Panc1 (cell line): ENCODE measurements around the gene OTULIN. TPM values are rescaled to one million over a fixed set of nuclear protein-coding genes. Genes with fewer than 3 reads are reported as not detected.

Source experiments
- ATAC-seq: fragments of 200-7000 bp; cut with Tn5 transposase; 2 replicates; pipeline ENCODE4 v1.9.1; 2020; ENCODE audit warnings: mild to moderate bottlenecking, moderate library complexity
- BruUV-seq: library from RNA; stranded (reverse); fragments of 400-500 nt; replicated peaks from 2 replicates; lab custom pipeline; 2021; lab: Mats Ljungman, UMichigan
- CTCF ChIA-PET: fragments of 300-600 bp; sonication (Branson Sonifier 250); formaldehyde crosslinking; loops from one replicate; lab custom pipeline; 2022; ENCODE audit warnings: antibody characterized with exemption; lab: Charles Lee
- POLR2A ChIA-PET: fragments of 300-600 bp; sonication (Branson Sonifier 250); formaldehyde crosslinking; loops from one replicate; lab custom pipeline; 2022; ENCODE audit warnings: antibody characterized with exemption; lab: Charles Lee
- DNase-seq: peaks from one replicate; pipeline ENCODE4 v3.0.0-alpha.2; 2010; ENCODE audit warnings: low read depth, low spot score
- H3K27ac ChIP-seq: 2 replicates; pipeline ENCODE4 v1.5.1; 2011; ENCODE audit warnings: mild to moderate bottlenecking, low read length, inconsistent platforms
- H3K27me3 ChIP-seq: fragments of 200-500 bp; sonication (Bioruptor generic); 2 replicates; pipeline ENCODE4 v1.6.0; 2014; ENCODE audit warnings: low read length, inconsistent platforms; ENCODE audit not compliant: control insufficient read depth, insufficient read depth
- H3K36me3 ChIP-seq: fragments of 200-500 bp; sonication (Bioruptor generic); 2 replicates; pipeline ENCODE4 v1.5.1; 2014; ENCODE audit warnings: inconsistent platforms, mild to moderate bottlenecking, low read length, moderate library complexity; ENCODE audit not compliant: control insufficient read depth, insufficient read depth
- H3K4me1 ChIP-seq: 2 replicates; pipeline ENCODE4 v1.5.1; 2011; ENCODE audit warnings: inconsistent platforms, mild to moderate bottlenecking, low read length, moderate library complexity; ENCODE audit not compliant: control insufficient read depth, insufficient read depth
- H3K4me3 ChIP-seq, 2 experiments: 2 replicates each; pipeline ENCODE4 v1.5.1; 2011 to 2012; ENCODE audit warnings: low read depth in 2 of 2, low read length in 2 of 2, mild to moderate bottlenecking in 2 of 2, inconsistent platforms in 1 of 2, moderate library complexity in 1 of 2
- H3K9me3 ChIP-seq: fragments of 200-500 bp; sonication (Bioruptor generic); 2 replicates; pipeline ENCODE4 v1.5.1; 2014; ENCODE audit warnings: low read depth, mild to moderate bottlenecking, inconsistent platforms, low read length, moderate library complexity; ENCODE audit not compliant: control insufficient read depth, insufficient read depth
- CTCF ChIP-seq: fragments of 450-650 bp; IDR thresholded peaks from 2 replicates; pipeline ENCODE4 v1.5.1; 2017; ENCODE audit warnings: mild to moderate bottlenecking
- POLR2AphosphoS5 ChIP-seq: IDR thresholded peaks from 2 replicates; pipeline ENCODE4 v1.6.1; 2012; ENCODE audit warnings: mild to moderate bottlenecking, low read depth, low read length, moderate library complexity
- REST ChIP-seq, 2 experiments: IDR thresholded peaks; 2 replicates each; pipeline ENCODE4 v1.6.1; 2011 to 2012; ENCODE audit warnings: low read depth in 2 of 2, control low read depth in 1 of 2, low read length in 1 of 2, mild to moderate bottlenecking in 1 of 2, moderate library complexity in 1 of 2; ENCODE audit not compliant: insufficient read depth in 1 of 2
- SIN3A ChIP-seq: IDR thresholded peaks from 2 replicates; pipeline ENCODE4 v1.6.1; 2012; ENCODE audit warnings: low read depth, mild to moderate bottlenecking, low read length, moderate library complexity, borderline replicate concordance; ENCODE audit not compliant: insufficient read depth
- TCF7L2 ChIP-seq: IDR thresholded peaks from 2 replicates; pipeline ENCODE4 v1.6.1; 2011; ENCODE audit warnings: mild to moderate bottlenecking, low read depth, low read length, inconsistent platforms
- in situ Hi-C: cut with HindIII; loops from 2 replicates; pipeline ENCODE4 v1.10.0; 2016; ENCODE audit warnings: low sequenced_read_pairs, low pct_unique_long_range_greater_than_20kb
- intact Hi-C: fragments of 100-400 bp; cut with micrococcal nuclease; formaldehyde crosslinking; loops from one replicate; pipeline ENCODE4 v1.10.0; 2022; ENCODE audit not compliant: unreplicated experiment
- total RNA-seq: library from RNA; stranded (reverse); gene quantifications from one replicate; pipeline ENCODE4 v1.2.1, GENCODE V29; 2021; ENCODE audit not compliant: unreplicated experiment

The OTULIN gene
- total RNA-seq, 1 experiment from 2014 or later = 40.1 TPM

GRCh38 chr5:14674983-14675854 lies 10.7 kb downstream of the OTULIN start:
- no peak overlapping the region for H3K4me3 ChIP-seq
- CTCF ChIA-PET = no interaction called here
- intact Hi-C loops (no loop called here), in situ Hi-C loops (no loop called here)
- no TSS peak for BruUV-seq
- no peak overlapping the region for H3K27ac ChIP-seq
- no peak for DNase-seq
- H3K27me3 ChIP-seq = no peaks in the 10 kb centered on the region
- no peak for ATAC-seq
- H3K36me3 ChIP-seq = peaks cover 3% of the 10 kb centered on the region
- H3K9me3 ChIP-seq = no peaks in the 10 kb centered on the region
- TF ChIP-seq CTCF (no peak), SIN3A (no peak), TCF7L2 (no peak), POLR2AphosphoS5 (no peak), REST (IDR thresholded peaks at IDR 0.05; ENCODE audit: insufficient read depth in 1 of 2, low read depth in 2 of 2, low read length in 1 of 2) (no peak)
- POLR2A ChIA-PET = no interaction called here
- H3K4me1 ChIP-seq = peaks cover 19% of the 10 kb centered on the region

- Histone ChIP-seq H3K36me3 (peaks cover 3% of the 10 kb centered on the region), H3K9me3 (no peaks in the 10 kb centered on the region), H3K4me3 (no peak overlapping the region), H3K4me1 (peaks cover 17% of the 10 kb centered on the region), H3K27ac (no peak overlapping the region), H3K27me3 (no peaks in the 10 kb centered on the region)
- in situ Hi-C loops = no loop called here
- intact Hi-C loops = no loop called here
- no peak for ATAC-seq
- no TSS peak for BruUV-seq
- TF ChIP-seq REST (IDR thresholded peaks at IDR 0.05; ENCODE audit: insufficient read depth in 1 of 2, low read depth in 2 of 2, low read length in 1 of 2) = no peak
- no peak for TF ChIP-seq TCF7L2
- no peak for TF ChIP-seq CTCF
- TF ChIP-seq POLR2AphosphoS5 = no peak
- TF ChIP-seq SIN3A = no peak
- ChIA-PET POLR2A (no interaction called here), CTCF (no interaction called here)
- DNase-seq = no peak
These were observed 11.4 kb downstream of the OTULIN start for GRCh38 chr5:14675865-14676300.
